Lung microvascular endothelial cell (primary cell): ENCODE data around the gene ACTN3. TPM values are rescaled to one million over a fixed set of nuclear protein-coding genes. Genes with fewer than 3 reads are reported as not detected.
"Not testable (repeated sequence)": the region's sequence is repeated elsewhere in the genome, so short reads cannot be mapped to it uniquely, and the experiment has no call there.

Source experiments
- DNase-seq, 2 donors: peaks; one replicate each; pipeline versions ENCODE4 v3.0.0 to v3.0.0-alpha.2; 2010; ENCODE audit warnings: low read depth in 2 of 2
- total RNA-seq: library from RNA; depleted of rRNA; stranded (reverse); fragments of >200 nt; gene quantifications from 2 replicates; pipeline ENCODE4 v1.2.1, GENCODE V29; 2014

ACTN3 gene
- total RNA-seq, 1 donor from 2014 or later: not detected

GRCh38 chr11:66564538-66564937 is 17.8 kb downstream of the ACTN3 start:
- DNase-seq: no peak

DNA sequence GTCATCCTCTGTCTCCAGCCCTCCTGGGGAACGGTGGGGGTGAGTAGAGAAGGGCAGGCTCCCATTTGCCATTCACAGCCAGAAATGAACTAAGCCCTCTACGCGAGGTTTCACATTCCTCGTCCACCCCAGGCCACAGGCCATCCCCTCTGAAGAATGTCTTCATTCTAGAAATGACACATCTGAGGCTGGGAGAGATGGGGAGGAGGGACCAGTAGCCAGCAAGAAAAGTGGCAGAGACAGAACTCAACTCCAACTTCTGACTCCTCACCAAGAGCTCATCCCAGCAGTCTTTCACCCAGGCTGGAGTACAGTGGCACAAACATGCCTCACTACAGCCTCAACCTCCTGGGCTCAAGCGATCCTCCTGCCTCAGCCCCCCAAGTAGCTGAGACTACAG is 18.3 kb downstream of the ACTN3 start:
- DNase-seq: no peak

DNA sequence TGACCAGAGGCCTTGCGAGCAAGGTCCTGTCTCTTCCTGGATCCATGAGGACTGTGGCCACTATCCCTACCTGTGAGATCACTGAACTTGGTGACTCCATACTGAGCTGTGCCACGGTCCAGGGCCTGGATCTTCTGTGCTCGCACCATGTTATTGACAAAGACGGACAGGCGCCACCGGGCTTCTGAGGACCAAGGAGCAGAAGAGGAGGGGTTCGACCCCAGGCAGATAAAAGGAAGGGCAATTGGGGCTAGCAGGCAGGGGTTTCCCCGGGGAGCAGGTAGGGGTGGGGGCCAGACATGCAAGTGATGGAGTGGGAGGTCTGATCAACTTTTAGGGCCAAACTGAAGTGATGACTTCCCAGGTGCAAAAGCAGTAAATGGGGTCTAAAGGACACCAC is 19.5 kb downstream of the ACTN3 start:
- DNase-seq: no peak

DNA sequence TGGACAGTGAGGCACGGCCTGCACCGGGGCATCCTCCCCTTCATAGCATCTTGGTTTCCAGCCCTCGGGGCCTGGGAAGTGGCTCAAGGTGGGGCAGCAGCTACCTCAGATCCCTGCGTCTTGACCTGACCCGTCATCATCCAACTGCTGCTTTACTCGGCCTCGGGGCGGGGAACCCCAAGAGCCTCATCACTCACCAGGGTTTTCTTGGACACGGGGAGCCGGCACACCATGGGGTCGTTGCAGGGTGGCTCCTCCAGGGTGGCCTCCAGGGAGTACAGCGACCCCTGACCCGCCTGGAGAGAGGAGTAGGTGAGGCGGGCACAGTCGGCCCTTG is 21.1 kb downstream of the ACTN3 start:
- no peak for DNase-seq

DNA sequence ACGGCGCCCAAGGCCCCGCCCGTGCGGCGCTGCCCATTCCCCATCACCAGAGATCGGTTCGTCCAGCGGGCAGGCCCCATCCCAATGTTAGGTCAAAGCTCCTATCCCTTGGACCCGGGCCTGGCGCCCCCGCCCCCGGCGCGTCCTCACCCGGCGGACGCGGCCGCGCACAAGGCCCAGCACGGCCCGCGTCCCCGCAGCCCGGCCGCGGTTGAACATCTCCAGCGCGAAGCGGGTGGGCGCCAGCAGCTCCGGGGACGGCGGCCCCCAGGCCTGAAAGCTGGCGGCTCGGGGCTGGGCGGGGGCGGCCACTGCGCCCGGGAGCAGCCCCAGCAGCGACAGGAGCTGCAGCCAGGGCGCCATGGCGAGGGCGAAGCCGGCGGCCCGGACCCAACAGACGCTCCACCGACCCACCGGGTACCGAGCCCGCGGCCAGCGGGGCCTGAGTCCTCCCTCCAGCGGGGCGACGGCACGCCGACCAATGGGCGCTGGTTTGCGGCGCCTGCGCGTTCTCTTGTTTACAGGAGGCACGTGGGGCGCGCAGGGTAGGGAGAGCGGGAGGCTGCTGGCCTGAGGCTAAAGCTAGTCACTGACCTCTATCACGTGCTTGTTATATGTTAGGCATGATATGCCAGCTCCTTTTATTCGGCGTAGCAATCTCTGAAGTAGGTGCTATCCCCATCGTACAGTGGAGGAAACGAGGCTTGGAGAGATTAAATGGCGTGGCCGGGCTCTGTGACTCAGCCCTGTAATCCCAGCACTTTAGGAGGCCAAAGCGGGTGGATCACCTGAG is 21.6 kb downstream of the ACTN3 start, which contains the start of gene CTSF:
TSS of gene CTSF (minus strand) at position 483 of the 793 bp plus-strand sequence. CDS start at position 363, 120 bp downstream.
- peak; percentile 75 to 86 for DNase-seq

DNA sequence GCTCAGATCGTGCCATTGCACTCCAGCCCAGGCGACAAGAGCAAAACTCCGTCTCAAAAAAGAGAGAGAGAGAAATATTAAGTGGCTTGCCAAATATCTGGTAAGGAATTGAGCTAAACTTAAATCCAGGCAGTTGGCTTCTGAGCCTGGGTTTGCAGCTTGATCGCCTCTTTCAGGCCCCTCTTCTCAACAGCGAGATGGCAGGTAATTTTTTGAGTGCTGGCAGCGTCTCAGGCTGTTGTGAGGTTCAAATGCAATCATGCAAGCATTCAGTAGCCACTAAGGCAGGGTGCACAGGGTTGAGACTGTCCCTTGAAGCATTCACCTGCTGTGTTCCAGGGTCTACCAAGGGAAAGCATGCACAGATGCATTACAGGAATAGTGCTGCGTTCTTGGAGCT is 22.4 kb downstream of the ACTN3 start:
- DNase-seq: no peak

DNA sequence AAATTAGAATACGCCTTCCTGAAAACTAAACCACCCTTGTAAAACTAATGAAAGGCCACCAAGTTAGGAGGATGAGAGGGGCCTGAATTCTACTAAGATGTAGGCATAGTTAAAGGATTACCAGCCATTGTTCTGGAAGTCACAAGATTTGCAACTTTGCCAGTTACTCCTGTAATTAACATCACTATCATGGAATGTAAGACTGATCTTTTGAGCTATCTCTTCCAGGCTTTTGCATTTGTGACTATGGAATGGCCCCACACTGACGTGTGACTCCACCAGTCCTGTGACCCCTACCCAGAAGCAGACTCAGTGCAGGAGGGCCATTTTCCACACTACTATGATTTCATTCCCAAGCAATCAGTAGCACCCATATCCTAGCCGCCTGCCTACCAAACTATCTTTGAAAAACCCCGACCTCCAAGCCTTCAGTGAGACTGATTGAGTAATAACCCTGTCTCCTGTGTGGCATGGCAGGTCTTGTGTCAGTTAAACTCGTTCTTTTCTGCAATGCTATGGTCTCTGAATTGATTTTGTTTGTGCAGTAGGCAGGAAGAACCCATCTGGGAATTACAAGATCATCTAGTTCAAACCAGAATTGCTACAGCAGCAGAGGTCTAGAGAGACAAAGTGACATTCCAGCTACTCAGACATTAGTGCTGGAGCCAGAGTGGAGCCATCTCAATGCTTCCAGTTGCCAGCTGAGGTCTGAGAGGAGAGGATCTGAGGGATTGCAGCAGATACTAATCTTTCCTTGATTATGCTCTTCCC is 23.6 kb downstream of the ACTN3 start:
- DNase-seq: no peak

GRCh38 chr11:66570850-66571180 is 24.1 kb downstream of the ACTN3 start:
- DNase-seq: no peak

- DNase-seq: peak; percentile 67 to 76
These were observed 32.4 kb downstream of the ACTN3 start for GRCh38 chr11:66579017-66579606.

DNA sequence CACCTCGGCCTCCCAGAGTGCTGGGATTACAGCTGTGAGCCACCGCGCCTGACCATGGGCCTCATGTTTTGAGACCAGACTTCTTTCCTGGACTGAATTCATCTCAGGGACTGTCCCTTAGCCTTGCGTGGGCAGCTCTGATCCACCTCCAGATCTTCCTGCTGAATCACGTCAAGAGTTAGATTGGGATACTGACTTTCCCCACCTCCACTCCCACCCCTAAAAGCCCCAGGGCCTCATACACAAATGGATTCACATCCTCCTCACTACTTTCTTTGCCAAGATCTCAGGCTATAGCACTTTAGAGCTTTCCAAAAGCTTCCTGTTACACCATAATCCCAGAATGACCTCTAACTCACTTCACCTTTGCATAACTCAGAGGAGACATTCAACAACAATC is 34.1 kb downstream of the ACTN3 start:
- no peak for DNase-seq

- DNase-seq: no peak
These were observed 34.6 kb downstream of the ACTN3 start for GRCh38 chr11:66581261-66581660.

DNA sequence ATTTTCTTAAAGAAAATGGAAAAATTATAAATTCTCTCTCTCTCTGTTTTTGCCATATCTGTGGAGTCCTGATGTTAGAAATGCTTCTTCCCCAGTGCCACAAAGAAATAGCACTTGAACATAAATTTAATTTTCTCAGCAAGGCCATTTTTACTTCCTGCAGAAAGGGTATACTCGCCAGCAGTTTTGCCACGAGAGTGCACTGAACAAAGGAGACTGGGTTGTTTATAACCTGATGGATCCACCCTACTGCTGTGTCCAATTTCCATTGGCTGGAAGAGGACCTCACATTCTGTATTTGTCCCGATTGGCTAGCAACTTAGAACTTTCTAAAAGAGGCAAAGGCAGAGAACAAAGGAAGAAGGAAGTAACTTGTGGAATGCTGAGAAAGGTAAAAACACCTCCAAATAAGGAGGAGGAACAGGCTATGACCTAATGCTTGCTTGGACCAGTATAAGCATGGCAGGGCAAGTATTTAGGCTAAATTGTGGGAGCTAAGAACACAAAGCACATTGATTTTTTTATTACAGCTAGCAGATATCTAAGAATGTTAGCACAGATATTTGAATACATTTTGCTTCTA is 36.0 kb downstream of the ACTN3 start:
- DNase-seq: not testable (repeated sequence)

DNA sequence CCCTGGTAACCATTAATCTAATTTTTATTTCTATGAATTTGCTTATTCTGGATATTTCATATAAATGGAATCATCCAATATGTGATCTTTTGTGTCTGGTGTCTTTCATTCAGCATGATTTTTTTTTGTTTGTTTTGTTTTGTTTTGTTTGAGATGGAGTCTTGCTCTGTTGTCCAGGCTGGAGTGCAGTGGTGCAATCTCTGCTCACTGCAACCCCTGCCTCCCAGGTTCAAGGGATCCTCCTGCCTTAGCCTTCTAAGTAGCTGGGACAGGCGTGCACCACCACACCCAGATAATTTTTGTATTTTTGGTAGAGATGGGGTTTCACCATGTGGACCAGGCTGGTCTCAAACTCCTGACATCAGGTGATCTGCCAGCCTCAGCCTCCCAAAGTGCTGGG is 38.7 kb downstream of the ACTN3 start:
- DNase-seq: not testable (repeated sequence)

- no peak for DNase-seq
These were observed 39.4 kb downstream of the ACTN3 start for GRCh38 chr11:66586136-66586535.

DNA sequence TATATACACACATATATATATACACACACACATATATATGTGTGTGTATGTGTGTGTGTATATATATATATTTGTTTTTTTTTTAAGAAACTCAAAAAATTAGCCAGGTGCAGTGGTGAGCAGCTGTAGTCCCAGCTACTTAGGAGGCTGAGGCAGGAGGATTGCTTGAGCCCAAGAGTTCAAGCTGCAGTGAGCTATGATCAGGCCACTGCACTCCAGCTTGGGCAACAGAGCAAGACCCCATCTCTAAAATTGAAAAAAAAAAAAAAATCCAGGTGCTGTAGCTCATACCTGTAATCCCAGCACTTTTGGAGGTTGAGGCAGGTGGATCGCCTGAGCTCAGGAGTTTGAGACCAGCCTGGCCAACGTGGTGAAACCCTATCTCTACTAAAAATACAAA is 42.6 kb downstream of the ACTN3 start:
- DNase-seq: not testable (repeated sequence)

- no peak for DNase-seq
These were observed 43.4 kb downstream of the ACTN3 start for GRCh38 chr11:66589996-66590675.

DNA sequence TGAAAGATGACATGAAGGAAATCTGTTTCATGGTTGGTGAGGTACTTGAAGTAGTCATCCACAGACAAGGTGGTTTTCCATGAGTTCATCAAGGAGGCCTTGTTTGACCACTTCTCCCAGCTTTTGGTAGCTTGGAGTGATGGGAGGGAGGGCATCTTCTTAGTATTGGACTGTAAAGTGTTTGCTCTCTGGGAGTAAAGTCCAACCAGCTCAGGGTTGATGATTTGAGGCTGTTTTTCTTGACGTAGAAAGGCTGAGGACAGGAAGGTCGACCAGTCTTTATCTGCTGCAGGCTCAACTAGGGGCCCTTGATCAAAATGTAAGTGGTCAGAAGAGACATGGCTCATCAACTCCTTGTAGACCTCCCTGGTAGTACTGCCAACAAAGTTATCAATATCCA is 44.5 kb downstream of the ACTN3 start:
- no peak for DNase-seq

DNA sequence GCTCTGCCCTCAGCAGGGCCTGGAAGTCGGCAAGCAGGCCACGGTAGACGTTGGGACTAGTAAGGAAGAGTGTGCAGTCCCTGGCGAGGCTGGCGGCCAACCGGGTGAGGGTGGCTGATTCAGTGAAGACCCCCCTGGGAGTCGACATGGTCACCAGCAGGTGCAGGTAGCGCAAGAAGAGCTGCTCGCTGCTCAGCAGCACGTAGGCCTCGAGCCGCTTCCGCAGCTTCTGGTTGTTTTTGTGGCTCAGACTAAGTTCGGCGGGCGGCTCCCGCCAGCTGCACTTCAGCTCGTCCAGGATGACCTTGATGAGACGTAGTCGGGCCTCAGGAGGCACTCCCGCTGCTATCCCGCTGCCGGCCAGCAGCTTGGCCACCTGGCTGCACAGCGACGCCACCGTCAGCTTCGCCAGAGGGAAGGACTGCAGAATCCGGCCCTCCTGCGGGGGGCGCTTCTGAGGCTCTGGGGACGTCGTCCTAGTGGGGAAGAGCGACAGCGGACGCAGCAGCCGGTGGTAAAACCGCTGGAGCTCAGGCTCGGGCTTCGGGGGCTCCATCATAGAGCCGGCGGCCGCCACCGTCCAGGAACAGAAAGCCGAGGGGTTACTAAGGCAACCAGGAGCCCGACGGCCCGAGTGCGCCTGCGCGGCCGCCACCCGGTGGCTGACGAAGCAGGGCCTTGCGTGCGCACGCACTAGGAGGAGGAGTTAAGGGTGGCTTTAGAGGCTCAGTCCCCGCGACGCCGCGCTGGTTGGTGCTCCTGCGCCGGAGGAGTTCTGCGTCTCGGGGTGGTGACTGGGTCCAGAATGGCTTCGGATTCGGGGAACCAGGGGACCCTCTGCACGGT is 46.0 kb downstream of the ACTN3 start, which contains the start of the genes CCDC87 and CCS:
TSS of gene CCDC87 (minus strand) at position 607 of the 846 bp plus-strand sequence. CDS start at position 559, 48 bp downstream.
TSS of gene CCS (plus strand) at position 729 of the 846 bp plus-strand sequence. CDS start at position 806, 77 bp downstream.
- DNase-seq: peak; percentile 96 to 97

GRCh38 chr11:66593303-66593635 is 46.6 kb downstream of the ACTN3 start:
- DNase-seq: no peak

- DNase-seq: no peak
These were observed 46.9 kb downstream of the ACTN3 start for GRCh38 chr11:66593650-66594049.
